ENCODE results near the gene LEKR1.
"Not testable (repeated sequence)": the region's sequence is repeated elsewhere in the genome, so short reads cannot be mapped to it uniquely, and the experiment has no call there.

Gene LEKR1

GRCh38 chr3:156826144-156826895 is at the start of gene LEKR1:
TSS of gene LEKR1 (plus strand) at chr3:156826353. CDS start at chr3:156829330, 2,977 bp downstream.
- DNase-seq = peak; percentile 63

GRCh38 chr3:156776871-156777270 is 49.3 kb upstream of the LEKR1 start:
- DNase-seq = no peak

- no peak for DNase-seq
Observed at GRCh38 chr3:156781310-156782230, 44.6 kb upstream of the LEKR1 start.

- DNase-seq = no peak
Observed at GRCh38 chr3:156782319-156782718, 43.8 kb upstream of the LEKR1 start.

- no peak for DNase-seq
Observed at GRCh38 chr3:156782921-156783320, 43.2 kb upstream of the LEKR1 start.

GRCh38 chr3:156787001-156787400 is 39.2 kb upstream of the LEKR1 start:
- no peak for DNase-seq

- DNase-seq = no peak
Observed at GRCh38 chr3:156787926-156788663, 38.1 kb upstream of the LEKR1 start.

GRCh38 chr3:156788846-156789245 is 37.3 kb upstream of the LEKR1 start:
- no peak for DNase-seq

- DNase-seq = no peak
Observed at GRCh38 chr3:156790156-156790555, 36.0 kb upstream of the LEKR1 start.

- no peak for DNase-seq
Observed at GRCh38 chr3:156792114-156792513, 34.0 kb upstream of the LEKR1 start.

GRCh38 chr3:156792536-156792935 is 33.6 kb upstream of the LEKR1 start:
- DNase-seq = no peak

GRCh38 chr3:156792945-156793344 is 33.2 kb upstream of the LEKR1 start:
- DNase-seq = no peak

GRCh38 chr3:156793400-156793799 is 32.8 kb upstream of the LEKR1 start:
- no peak for DNase-seq

GRCh38 chr3:156793851-156794250 is 32.3 kb upstream of the LEKR1 start:
- no peak for DNase-seq

GRCh38 chr3:156795890-156796481 is 30.2 kb upstream of the LEKR1 start:
- no peak for DNase-seq

- no peak for DNase-seq
Observed at GRCh38 chr3:156797368-156797767, 28.8 kb upstream of the LEKR1 start.

- DNase-seq = not testable (repeated sequence)
Observed at GRCh38 chr3:156800287-156800686, 25.9 kb upstream of the LEKR1 start.

GRCh38 chr3:156801746-156802145 is 24.4 kb upstream of the LEKR1 start:
- DNase-seq = no peak

- no peak for DNase-seq
Observed at GRCh38 chr3:156802821-156803606, 23.1 kb upstream of the LEKR1 start.

- no peak for DNase-seq
Observed at GRCh38 chr3:156803952-156804741, 22.0 kb upstream of the LEKR1 start.

GRCh38 chr3:156806698-156807097 is 19.5 kb upstream of the LEKR1 start:
- DNase-seq = no peak

Data from cortex of kidney (tissue), 1 donor.